GM19395 (cell line): ENCODE results near the gene SFXN1.
A peak's percentile ranks its signal among the peaks of the same experiment; 100 is the strongest.
"Not testable (repeated sequence)": the region's sequence is repeated elsewhere in the genome, so short reads cannot be mapped to it uniquely, and the experiment has no call there.

Source experiments
- ATAC-seq: cut with Tn5 transposase; IDR thresholded peaks from one replicate; pipeline ENCODE4 v1.9.1; 2021; ENCODE audit warnings: mild to moderate bottlenecking, moderate library complexity; ENCODE audit not compliant: unreplicated experiment

Gene SFXN1

GRCh38 chr5:175478384-175479124, at the start of gene SFXN1:
Gene SFXN1, plus strand, starts transcription at chr5:175478560. Its CDS starts 13,544 bp downstream, at chr5:175492104.
- peak; percentile 91 for ATAC-seq

DNA sequence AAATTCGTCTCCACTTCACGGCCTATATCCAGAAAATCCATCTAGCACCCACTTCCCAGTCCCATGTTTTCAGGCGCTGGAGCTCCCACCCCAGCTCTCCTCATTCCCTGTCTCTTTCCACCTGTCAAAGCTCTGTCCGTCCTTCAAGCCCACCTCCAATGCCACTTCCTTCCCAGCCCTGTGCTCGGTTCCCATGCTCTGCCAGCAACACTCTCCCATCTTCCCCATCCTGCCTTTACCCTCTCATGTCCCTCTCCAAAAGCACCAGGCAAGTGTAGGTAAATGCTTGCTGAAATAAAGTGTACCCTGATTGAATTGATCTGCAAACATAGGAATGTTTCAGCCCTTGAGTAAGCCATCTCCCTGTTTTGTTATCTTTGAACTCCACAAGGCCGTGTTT, 43.6 kb upstream of the SFXN1 start:
- no peak for ATAC-seq

GRCh38 chr5:175436359-175436758, 42.0 kb upstream of the SFXN1 start:
- no peak for ATAC-seq

DNA sequence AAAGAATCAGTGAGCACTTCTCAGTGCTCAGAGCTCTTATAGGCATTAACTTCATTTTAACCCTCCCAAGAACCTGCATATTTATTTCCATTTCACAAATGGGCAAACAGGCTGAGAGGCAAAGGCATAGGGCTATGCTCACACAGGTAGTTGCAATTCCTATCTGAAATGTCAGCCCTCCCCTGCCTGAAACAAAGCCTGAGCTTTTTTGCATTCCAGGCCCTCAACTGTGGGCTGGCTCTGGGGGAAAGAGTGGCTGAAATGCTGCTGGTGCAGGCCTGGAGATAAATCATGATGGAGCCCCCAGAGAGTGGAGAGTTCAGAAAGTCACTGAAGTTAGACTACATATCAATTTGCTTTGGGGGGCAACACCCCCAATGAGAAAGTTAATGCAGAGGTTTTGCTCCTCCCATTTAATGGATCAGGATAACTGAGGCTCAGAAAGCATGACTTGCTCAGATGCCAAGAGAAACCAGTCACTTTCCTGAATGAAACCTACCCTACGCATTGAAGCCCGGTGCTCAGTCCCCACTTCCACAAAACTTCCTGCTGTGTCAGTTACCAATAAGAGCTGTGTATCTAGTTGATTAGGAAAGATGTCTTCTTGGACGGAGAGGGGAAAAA, 40.0 kb upstream of the SFXN1 start:
- no peak for ATAC-seq

- ATAC-seq = no peak
These were observed 34.8 kb upstream of the SFXN1 start for GRCh38 chr5:175443514-175444059.

GRCh38 chr5:175444060-175444904, 34.1 kb upstream of the SFXN1 start, which contains the start of gene DRD1:
Gene DRD1, minus strand, starts transcription at chr5:175444182. Its CDS starts 1,083 bp downstream, at chr5:175443099.
- ATAC-seq = no peak

- no peak for ATAC-seq
These were observed 33.4 kb upstream of the SFXN1 start for GRCh38 chr5:175444905-175445456.

DNA sequence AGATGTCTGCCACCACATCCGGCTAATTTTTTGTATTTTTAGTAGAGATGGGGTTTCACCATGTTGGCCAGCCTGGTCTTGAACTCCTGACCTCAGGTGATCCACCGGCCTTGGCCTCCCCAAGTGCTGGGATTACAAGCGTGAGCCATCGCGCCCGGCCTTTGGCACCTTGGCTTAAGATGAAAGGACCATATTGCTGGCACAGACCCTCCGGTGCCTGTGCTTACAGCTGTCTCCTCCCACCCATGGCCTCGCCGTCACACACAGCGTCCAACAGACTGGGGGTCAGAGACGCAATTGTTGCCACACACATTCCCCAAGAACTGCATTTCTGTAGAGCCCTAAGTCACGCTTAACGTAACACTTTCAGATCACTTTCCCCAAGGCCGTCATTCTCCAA, 32.0 kb upstream of the SFXN1 start:
- not testable (repeated sequence) for ATAC-seq

- ATAC-seq = no peak
These were observed 30.8 kb upstream of the SFXN1 start for GRCh38 chr5:175447571-175447970.

GRCh38 chr5:175448276-175448675, 30.1 kb upstream of the SFXN1 start:
- no peak for ATAC-seq

DNA sequence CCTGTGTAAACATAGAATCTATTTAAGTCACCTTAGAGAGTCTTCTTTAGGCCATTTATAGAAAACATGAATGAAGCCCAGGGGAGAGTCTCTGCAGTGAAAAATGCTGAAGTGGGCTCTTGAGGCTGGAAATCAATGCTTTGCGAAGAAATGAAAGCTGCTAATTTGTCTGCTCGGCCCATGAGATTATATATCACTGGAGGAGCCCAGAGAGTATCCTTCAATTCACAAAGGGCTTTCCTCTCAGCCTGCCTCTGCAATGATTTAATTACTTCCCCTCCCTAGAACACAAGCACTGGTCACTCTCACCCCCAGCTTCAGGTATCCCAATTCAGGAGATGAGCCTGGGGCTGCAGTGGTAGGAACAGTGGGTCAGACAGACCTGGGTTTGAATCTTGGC, 26.2 kb upstream of the SFXN1 start:
- no peak for ATAC-seq

- not testable (repeated sequence) for ATAC-seq
These were observed 24.0 kb upstream of the SFXN1 start for GRCh38 chr5:175454338-175454737.

DNA sequence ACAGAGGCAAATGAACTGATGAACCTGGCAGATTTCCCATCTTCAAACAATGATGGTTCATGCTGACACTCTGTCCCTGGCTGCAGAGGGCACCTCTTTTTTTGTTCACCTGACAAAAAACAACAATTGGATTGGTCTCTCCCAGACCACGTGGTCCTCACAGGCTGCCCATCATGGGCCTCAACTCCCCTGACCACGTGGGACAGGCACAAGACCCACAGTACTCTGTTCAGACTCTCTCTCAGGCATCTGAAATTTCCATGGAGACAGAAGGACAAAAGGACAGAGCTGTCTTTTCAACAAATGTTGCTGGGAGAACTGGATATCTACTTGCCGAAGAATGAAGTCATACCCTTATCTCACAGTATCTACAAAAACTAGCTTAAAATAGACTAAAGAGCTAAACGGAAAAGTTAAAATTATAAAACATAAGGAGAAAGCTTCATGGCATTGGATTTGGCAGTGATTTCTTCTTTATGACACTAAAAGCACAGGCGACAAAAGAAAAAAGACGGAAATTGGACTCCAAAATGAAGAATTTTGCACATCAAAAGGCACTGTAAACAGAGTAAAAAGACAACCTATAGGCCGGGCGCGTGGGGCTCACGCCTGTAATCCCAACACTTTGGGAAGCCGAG, 22.1 kb upstream of the SFXN1 start:
- ATAC-seq = no peak

- ATAC-seq = peak; percentile 92
These were observed 20.9 kb upstream of the SFXN1 start for GRCh38 chr5:175457466-175457865.

DNA sequence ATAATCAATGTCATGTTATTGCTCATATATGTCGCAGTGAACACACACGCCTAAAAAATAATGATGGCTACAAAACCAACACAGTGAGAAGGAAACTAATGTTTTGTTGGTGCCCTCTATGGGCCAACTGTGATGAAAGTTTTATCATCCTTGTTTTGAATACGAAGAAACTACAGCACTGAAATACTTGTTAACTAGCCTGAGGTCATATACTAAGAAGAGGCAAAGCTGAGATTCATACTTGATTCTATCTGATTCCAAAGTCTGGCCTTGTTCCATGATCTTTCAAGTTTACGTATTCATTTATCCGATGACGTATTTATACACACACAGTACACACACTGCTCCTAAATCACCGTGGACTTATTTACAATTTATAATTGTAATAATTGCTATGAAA, 18.2 kb upstream of the SFXN1 start:
- no peak for ATAC-seq

DNA sequence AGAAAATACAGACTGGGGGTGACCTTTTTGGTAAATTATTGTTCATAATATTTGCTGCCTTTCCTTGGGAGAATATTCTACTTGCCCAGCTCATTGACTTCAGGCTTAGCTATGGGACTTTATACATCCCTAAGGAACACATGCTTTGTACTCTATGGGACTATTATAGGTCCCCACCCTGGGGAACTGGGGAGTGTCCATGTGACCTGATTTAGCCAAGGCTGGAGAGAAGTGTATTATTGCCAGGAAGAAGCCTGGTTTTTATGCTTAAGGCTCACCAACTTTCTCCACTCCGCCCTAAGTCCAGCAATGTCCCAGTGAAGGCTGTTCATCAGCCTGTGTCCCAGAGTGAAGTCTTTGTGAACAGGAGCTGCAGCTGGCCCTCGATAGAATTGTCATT, 17.8 kb upstream of the SFXN1 start:
- no peak for ATAC-seq

DNA sequence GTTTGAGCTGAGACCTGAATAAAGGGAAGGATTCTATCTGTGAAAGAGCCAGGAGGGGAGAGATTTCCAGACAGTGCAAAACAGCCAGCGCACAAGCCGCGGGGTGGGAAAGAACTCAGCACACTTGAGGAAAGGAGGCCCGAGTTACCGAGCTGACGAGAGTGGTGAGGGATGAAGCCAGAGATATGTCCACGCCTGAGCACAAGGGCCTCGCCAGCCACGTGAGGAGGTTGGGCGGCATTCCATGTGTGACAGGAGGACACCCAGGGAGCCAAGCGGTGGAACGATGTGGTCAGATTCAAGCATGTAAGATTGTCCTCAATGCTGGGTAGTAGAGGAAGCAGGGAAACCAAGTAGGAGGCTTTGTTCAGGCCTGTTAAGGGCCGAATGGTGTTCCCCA, 17.0 kb upstream of the SFXN1 start:
- no peak for ATAC-seq

DNA sequence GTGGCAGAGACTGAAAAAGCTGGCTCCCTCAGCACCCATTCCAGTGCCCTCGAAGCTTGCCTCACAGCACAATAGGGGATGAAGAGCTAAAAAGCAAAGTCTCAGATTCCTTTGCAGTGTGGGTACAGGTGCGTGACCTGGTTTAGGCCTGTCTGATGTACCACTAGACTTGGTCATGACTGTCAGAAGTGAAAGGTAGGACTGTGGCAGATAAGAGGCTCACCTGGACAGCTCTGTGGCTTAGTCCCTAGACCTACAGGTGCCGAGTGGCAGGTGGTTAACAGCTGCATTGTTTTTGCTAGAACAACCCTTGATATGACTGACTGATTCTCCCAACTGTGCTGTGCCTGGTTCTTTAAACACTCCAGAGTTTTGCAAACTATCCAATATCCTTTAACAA, 14.7 kb upstream of the SFXN1 start:
- no peak for ATAC-seq

DNA sequence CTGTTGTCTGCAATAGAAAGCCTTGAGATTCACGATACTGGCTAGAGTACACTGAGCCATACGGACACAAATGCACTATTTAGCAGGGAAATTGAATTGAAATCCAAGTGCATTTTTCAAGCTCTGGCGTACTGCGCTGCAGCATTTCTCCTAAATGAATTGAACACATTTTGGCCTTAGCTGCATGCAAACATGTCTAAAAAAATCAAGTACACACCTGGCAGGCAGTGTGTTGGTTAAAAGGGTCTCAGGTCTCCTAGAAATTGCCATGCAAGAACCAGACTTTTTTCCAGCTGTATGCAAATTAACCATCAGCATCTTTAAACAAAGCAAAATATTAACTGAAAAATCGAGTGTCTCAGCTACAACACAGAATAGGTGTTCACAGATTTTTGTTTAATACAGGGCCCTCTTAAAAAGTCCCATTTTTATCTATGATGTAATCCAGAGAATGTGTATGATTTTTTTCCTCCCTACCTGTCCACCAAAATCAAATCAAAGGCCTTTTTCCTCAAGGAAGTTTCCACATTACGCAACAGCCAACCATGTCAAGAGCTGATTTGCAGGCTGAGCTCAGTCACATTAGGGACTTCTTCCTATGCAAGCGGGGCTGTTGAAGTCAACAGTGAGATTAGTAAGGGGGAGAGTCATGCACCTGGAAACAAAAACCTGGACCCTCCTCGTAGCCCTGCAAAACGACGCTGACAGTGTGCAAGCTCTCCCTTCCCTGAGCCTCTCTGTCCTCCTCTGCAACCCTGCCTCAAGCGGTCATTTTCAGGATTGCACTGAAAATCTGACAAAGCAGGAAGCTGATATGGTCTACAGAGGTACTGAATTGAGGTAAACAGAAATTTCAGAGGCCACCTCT, 14.1 kb upstream of the SFXN1 start:
- peak; percentile 100 for ATAC-seq

DNA sequence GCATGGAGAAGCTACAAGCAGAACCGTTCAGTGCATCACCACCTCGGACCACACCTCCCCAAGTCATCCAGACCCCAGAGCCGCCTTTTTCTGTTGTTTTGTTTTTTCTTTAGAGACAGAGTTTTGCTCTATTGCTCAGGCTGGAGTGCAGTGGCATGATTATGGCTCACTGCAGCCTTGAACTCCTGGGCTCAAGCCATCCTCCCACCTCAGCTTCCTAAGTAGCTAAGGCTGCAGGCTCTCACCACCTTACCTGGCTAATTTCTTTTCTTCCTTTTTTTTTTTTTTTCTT, 13.5 kb upstream of the SFXN1 start:
- no peak for ATAC-seq
